PC-3 (cell line): ENCODE results near the gene THAP2.

Experiments
- EZH2 ChIP-seq: fragments of 300-600 bp; sonication (generic); IDR thresholded peaks from one replicate; pipeline ENCODE4 v1.6.1; 2017; ENCODE audit warnings: antibody characterized with exemption, mild to moderate bottlenecking, low read length; ENCODE audit not compliant: unreplicated experiment
- EZH2phosphoT487 ChIP-seq: fragments of 300-600 bp; sonication (generic); IDR thresholded peaks from 2 replicates; pipeline ENCODE4 v1.6.1; 2018; ENCODE audit warnings: mild to moderate bottlenecking, antibody characterized with exemption, low read length, borderline replicate concordance
- TF ChIP-seq, protein P1 (sequence below): fragments of 300-600 bp; sonication (generic); conservative IDR thresholded peaks from 2 replicates; pipeline ENCODE4 v1.5.1; 2017; ENCODE audit warnings: antibody characterized with exemption, low read depth, mild to moderate bottlenecking, low read length

- TF ChIP-seq, protein P1, sequence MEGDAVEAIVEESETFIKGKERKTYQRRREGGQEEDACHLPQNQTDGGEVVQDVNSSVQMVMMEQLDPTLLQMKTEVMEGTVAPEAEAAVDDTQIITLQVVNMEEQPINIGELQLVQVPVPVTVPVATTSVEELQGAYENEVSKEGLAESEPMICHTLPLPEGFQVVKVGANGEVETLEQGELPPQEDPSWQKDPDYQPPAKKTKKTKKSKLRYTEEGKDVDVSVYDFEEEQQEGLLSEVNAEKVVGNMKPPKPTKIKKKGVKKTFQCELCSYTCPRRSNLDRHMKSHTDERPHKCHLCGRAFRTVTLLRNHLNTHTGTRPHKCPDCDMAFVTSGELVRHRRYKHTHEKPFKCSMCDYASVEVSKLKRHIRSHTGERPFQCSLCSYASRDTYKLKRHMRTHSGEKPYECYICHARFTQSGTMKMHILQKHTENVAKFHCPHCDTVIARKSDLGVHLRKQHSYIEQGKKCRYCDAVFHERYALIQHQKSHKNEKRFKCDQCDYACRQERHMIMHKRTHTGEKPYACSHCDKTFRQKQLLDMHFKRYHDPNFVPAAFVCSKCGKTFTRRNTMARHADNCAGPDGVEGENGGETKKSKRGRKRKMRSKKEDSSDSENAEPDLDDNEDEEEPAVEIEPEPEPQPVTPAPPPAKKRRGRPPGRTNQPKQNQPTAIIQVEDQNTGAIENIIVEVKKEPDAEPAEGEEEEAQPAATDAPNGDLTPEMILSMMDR = no peak
- no peak for TF ChIP-seq EZH2phosphoT487
- TF ChIP-seq EZH2 = no peak
Measured at GRCh38 chr12:71649401-71649800, 14.7 kb upstream of the THAP2 start.
